Central memory CD8-positive, alpha-beta T cell (primary cell): Measurements from ENCODE around the gene MT1G.
"Not testable (repeated sequence)": the region's sequence is repeated elsewhere in the genome, so short reads cannot be mapped to it uniquely, and the experiment has no call there.

ENCODE experiments used
- ATAC-seq: fragments of 150-1000 bp; cut with Tn5 transposase; replicated peaks from 2 replicates; pipeline ENCODE4 v1.10.0; 2022; ENCODE audit warnings: mild to moderate bottlenecking, moderate FRiP score, moderate number of reproducible peaks; ENCODE audit not compliant: poor library complexity, severe bottlenecking; ENCODE audit errors: extremely low read depth
- DNase-seq, 2 donors: peaks; one replicate each; pipeline ENCODE4 v3.0.0; 2021; ENCODE audit warnings: low spot score in 2 of 2
- H3K27ac Mint-ChIP-seq: one replicate; pipeline ENCODE4 v1.8.0; 2022; ENCODE audit warnings: low read depth, mild to moderate bottlenecking, moderate library complexity, mixed read lengths
- H3K27me3 Mint-ChIP-seq: one replicate; pipeline ENCODE4 v1.8.0; 2022; ENCODE audit warnings: mixed read lengths
- H3K36me3 Mint-ChIP-seq: one replicate; pipeline ENCODE4 v1.8.0; 2022; ENCODE audit warnings: mild to moderate bottlenecking, moderate library complexity, mixed read lengths; ENCODE audit not compliant: insufficient read depth
- H3K4me1 Mint-ChIP-seq: one replicate; pipeline ENCODE4 v1.8.0; 2022; ENCODE audit warnings: mixed read lengths
- H3K4me3 Mint-ChIP-seq: one replicate; pipeline ENCODE4 v1.8.0; 2022; ENCODE audit warnings: mild to moderate bottlenecking, moderate library complexity, mixed read lengths
- H3K9me3 Mint-ChIP-seq: one replicate; pipeline ENCODE4 v1.8.0; 2022; ENCODE audit warnings: mixed read lengths

MT1G gene

DNA sequence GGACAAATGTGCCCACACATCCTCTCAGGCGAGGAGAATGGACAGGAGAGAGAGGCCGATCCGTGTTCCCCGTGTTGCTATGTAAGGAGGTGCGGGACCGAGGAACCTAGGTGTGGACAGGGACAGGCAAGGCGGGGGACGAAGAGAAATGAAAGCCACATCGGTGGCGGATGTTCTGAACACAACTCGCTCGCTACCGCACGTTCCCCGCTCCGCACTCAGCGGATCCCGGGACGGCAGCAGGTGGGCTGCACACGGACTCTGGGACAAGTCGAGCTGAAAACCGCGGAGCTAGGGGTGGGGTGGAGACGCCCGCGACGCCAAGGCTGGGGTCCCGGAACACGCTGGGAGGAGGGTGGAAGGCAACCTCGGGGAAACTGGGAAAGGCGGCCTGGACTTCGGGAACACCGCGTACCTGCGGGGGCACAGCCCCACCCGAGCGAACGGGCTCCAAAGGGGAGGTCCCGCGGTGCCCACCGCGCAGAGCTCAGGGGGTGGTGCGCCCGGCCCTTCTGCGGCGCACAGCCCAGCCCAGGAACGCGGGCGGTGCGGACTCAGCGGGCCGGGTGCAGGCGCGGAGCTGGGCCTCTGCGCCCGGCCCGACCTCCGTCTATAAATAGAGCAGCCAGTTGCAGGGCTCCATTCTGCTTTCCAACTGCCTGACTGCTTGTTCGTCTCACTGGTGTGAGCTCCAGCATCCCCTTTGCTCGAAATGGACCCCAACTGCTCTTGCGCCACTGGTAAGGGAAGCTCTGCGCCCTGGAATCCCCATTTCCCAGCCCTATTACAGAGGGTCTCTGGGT, 42.5 kb downstream of the MT1G start, which contains the start of gene MT1E:
TSS of gene MT1E (plus strand) at position 642 of the 803 bp plus-strand sequence. CDS start at position 713, 71 bp downstream.
- DNase-seq (peak in 1 of 2 donors; percentile 54), ATAC-seq (peak; percentile 98)
- H3K4me1 Mint-ChIP-seq, result peaks cover 15% of the 10 kb centered on the region
- peaks cover 1% of the 10 kb centered on the region for H3K27me3 Mint-ChIP-seq
- peak within 1 kb of the TSS; percentile 91 for H3K27ac Mint-ChIP-seq
- peaks cover 5% of the 10 kb centered on the region for H3K36me3 Mint-ChIP-seq
- H3K9me3 Mint-ChIP-seq, result no peaks in the 10 kb centered on the region
- peak within 1 kb of the TSS; percentile 97 for H3K4me3 Mint-ChIP-seq

DNA sequence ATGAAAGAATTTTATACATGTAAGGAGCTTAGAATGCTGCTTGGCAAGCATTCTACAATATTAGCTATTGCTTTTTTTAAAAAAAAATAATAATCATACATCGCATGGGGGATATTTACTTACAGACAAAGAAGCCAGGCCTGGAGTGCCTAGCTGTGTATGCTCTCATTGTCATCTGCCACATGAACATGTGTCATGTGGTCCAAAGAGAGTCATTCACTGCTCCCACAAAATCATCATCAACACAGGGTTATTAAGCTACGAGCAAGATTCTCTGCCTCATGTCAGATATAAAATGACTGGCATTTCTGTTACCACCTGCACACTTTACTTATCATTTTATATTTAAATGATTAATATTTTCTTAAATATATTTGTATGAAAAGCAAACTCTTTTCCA, 44.2 kb downstream of the MT1G start:
- Mint-ChIP-seq H3K4me1 (peaks cover 15% of the 10 kb centered on the region), H3K27me3 (no peaks in the 10 kb centered on the region), H3K36me3 (peaks cover 5% of the 10 kb centered on the region), H3K9me3 (no peaks in the 10 kb centered on the region), H3K27ac (no peak overlapping the region), H3K4me3 (no peak overlapping the region)
- ATAC-seq (no peak), DNase-seq (no peak)

DNA sequence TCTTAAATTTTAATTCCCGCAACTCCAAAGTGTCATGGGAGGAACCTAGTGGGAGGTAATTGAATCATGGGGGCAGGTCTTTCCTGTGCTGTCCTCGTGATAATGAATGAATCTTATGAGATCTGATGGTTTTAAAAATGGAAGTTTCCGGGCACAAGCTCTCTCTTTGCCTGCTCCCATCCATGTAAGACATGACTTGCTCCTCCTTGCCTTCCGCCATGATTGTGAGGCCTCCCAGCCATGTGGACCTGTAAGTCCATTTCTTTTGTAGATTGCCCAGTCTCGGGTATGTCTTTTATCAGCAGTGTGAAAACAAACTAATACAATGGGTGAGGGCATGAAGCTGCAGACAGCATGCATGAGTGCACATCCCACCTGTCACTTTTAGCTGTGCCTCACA, 44.7 kb downstream of the MT1G start:
- not testable (repeated sequence) for H3K4me3 Mint-ChIP-seq, H3K27ac Mint-ChIP-seq, H3K9me3 Mint-ChIP-seq, H3K27me3 Mint-ChIP-seq, H3K36me3 Mint-ChIP-seq, ATAC-seq, DNase-seq
- peaks cover 15% of the 10 kb centered on the region for H3K4me1 Mint-ChIP-seq

DNA sequence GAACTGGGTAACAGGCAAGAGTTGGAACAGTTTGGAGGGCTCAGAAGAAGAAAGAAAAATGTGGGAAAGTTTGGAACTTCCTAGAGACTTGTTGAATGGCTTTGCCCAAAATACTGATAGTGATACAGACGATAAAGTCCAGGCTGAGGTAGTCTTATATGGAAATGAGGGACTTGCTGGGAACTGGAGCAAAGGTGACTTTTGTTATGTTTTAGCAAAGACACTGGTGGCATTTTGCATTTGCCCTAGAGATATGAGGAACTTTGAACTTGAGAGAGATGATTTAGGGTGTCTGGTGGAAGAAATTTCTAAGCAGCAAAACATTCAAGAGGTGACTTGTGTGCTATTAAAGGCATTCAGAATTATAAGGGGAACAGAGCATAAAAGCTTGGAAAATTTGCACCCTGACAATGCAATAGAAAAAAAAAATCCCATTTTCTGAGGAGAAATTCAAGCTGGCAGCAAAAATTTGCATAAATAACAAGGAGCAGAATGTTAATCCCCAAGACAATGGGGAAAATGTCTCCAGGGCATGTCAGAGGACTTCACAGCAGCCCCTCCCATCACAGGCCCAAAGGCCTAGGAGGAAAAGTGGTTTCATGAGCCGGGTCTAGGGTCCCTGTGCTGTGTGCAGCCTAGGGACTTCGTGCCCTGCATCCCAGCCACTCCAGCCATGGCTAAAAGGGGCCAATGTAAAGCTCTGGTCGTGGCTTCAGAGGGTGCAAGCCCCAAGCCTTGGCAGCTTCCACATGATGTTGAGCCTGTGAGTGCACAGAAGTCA, 46.0 kb downstream of the MT1G start:
- H3K9me3 Mint-ChIP-seq, H3K27ac Mint-ChIP-seq, H3K4me3 Mint-ChIP-seq, H3K36me3 Mint-ChIP-seq, DNase-seq, ATAC-seq: not testable (repeated sequence)
- peaks cover 10% of the 10 kb centered on the region for H3K27me3 Mint-ChIP-seq
- peaks cover 15% of the 10 kb centered on the region for H3K4me1 Mint-ChIP-seq

DNA sequence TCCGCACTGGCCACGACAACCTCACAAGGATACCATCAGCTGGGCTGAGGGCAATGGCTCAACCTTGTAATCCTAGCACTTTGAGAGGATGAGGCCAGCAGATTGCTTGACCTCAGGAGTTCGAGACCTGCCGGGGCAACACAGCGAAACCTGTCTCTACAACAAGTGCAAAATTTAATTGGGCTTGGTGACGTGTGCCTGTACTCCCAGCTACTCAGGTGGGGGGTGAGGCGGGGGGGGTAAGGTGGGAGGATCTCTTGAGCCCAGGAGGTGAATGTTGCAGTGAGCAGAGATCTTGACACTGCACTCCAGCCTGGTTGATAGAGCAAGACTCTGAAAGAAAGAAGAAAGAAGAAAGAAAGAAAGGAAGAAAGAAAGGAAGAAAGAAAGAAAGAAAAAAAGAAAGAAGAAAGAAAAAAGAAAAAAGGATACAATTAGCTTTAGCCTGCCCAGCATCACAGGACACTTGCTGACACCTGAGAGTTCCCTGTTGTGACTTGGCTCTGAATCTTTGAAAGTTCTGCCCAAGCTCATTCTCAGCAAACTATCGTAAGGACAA, 47.4 kb downstream of the MT1G start:
- ATAC-seq (no peak), DNase-seq (no peak)
- peaks cover 8% of the 10 kb centered on the region for H3K4me1 Mint-ChIP-seq
- H3K27me3 Mint-ChIP-seq, result peaks cover 14% of the 10 kb centered on the region
- H3K9me3 Mint-ChIP-seq, result no peaks in the 10 kb centered on the region
- H3K27ac Mint-ChIP-seq, result no peak overlapping the region
- H3K36me3 Mint-ChIP-seq, result peaks cover 2% of the 10 kb centered on the region
- H3K4me3 Mint-ChIP-seq, result no peak overlapping the region

DNA sequence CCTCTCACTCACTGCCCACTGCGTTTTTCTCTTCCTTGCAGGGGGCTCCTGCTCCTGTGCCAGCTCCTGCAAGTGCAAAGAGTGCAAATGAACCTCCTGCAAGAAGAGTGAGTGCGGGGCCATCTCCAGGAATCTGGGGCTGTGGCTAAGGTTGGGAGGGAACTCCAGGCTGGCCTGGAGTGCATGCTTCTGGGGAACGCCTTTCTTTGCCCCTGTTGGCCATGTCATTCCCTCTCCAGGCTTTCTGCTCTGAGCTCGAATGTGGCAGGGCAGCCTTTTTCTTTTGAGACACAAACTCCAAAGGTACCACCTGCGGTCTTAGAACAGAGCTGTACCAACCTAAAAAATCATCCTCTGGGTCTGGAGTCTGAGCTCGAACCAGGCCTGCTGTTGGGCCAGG, 49.7 kb downstream of the MT1G start:
- no peaks in the 10 kb centered on the region for H3K36me3 Mint-ChIP-seq
- H3K27me3 Mint-ChIP-seq, result peaks cover 14% of the 10 kb centered on the region
- H3K9me3 Mint-ChIP-seq, result no peaks in the 10 kb centered on the region
- no peak overlapping the region for H3K4me3 Mint-ChIP-seq
- ATAC-seq (no peak), DNase-seq (no peak)
- H3K4me1 Mint-ChIP-seq, result no peaks in the 10 kb centered on the region
- no peak overlapping the region for H3K27ac Mint-ChIP-seq

DNA sequence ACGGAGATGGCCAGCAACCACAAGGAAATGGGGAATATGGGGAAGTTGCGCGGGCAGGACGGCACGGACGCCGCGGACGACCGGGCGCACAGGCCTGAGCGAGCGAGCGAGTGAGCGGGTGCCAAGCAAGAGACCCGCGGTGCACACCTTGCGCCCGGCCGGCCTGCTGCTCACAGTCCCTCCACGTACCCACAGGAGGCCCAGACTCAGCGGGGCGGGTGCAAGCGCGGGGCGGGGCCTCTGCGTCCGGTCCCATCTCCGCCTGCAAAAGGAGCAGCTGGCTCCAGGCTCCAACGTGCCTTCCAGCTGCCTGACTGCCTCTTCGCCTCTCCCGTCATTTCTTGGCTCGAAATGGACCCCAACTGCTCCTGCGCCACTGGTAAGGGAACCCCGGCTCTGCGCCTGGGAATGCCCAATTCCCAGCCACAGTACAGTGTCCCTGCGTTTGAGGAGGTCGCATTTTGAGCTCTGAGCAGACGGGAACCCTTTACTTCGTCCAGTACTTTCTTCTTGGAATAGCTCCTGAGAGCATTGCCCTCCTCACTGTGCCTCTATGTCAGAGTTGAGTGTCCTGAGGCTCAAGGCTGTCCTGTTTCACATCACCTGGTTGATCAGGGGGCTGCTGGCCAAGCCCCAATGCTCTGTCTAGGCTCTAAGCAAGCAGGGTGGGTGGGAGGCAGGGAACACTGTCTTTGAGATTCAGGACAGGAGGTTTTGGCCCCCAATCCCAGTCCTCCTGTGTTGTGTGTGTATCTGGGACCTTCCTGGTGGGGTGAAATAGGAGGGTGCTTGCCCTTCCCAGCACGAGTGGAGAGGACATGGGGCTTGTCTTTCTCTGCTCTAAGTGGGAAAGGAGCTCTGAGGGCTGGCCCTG, 50.4 kb downstream of the MT1G start:
- peak overlapping the region; percentile 53 for H3K4me3 Mint-ChIP-seq
- no peaks in the 10 kb centered on the region for H3K4me1 Mint-ChIP-seq
- no peaks in the 10 kb centered on the region for H3K36me3 Mint-ChIP-seq
- H3K27me3 Mint-ChIP-seq, result peaks cover 14% of the 10 kb centered on the region
- H3K27ac Mint-ChIP-seq, result no peak overlapping the region
- no peaks in the 10 kb centered on the region for H3K9me3 Mint-ChIP-seq
- ATAC-seq, result no peak
- DNase-seq, result no peak
